Measurements from ENCODE around the gene USP25. TPM values are rescaled to one million over a fixed set of nuclear protein-coding genes. Genes with fewer than 3 reads are reported as not detected.

USP25 gene
- 10 to 100 TPM; 26.2 to 30.3 TPM for total RNA-seq

GRCh38 chr21:15729674-15730483 is at the start of gene USP25:
Gene USP25, plus strand, starts transcription at chr21:15729982. Its CDS starts 412 bp downstream, at chr21:15730394.

